MCF 10A (cell line): ENCODE results near the gene ALOX5. TPM values are rescaled to one million over a fixed set of nuclear protein-coding genes. Genes with fewer than 3 reads are reported as not detected.

Experiments used
- BruUV-seq: library from RNA; stranded (reverse); fragments of 400-500 nt; replicated peaks from 2 replicates; lab custom pipeline; 2021; lab: Mats Ljungman, UMichigan
- CTCF ChIA-PET: fragments of 300-600 bp; sonication (Branson Sonifier 250); formaldehyde crosslinking; extraction: SDS; loops from one replicate; lab custom pipeline; 2021; ENCODE audit warnings: antibody characterized with exemption, inconsistent platforms; lab: Yijun Ruan, JAX
- POLR2A ChIA-PET: fragments of 300-600, 350-650 bp; sonication (Branson Sonifier 250); formaldehyde crosslinking; extraction: SDS; loops from one replicate; lab custom pipeline; 2020; ENCODE audit warnings: antibody characterized with exemption, inconsistent platforms; lab: Yijun Ruan, JAX
- DNase-seq: peaks from one replicate; pipeline ENCODE4 v3.0.0-alpha.2; 2018; ENCODE audit not compliant: unreplicated experiment
- H3K27ac Mint-ChIP-seq: one replicate; pipeline ENCODE4 v1.8.0; 2022; ENCODE audit warnings: mild to moderate bottlenecking, low read depth, mixed read lengths; ENCODE audit not compliant: unreplicated experiment
- H3K27me3 Mint-ChIP-seq: one replicate; pipeline ENCODE4 v1.8.0; 2022; ENCODE audit warnings: mixed read lengths; ENCODE audit not compliant: insufficient read depth, unreplicated experiment
- H3K36me3 Mint-ChIP-seq: one replicate; pipeline ENCODE4 v1.8.0; 2022; ENCODE audit warnings: mild to moderate bottlenecking, moderate library complexity, mixed read lengths; ENCODE audit not compliant: insufficient read depth, unreplicated experiment
- H3K4me1 Mint-ChIP-seq: one replicate; pipeline ENCODE4 v1.8.0; 2022; ENCODE audit warnings: mixed read lengths; ENCODE audit not compliant: insufficient read depth, unreplicated experiment
- H3K4me3 Mint-ChIP-seq: one replicate; pipeline ENCODE4 v1.8.0; 2022; ENCODE audit warnings: mild to moderate bottlenecking, moderate library complexity, mixed read lengths; ENCODE audit not compliant: unreplicated experiment
- H3K9me3 Mint-ChIP-seq: one replicate; pipeline ENCODE4 v1.8.0; 2022; ENCODE audit warnings: mixed read lengths; ENCODE audit not compliant: unreplicated experiment
- CTCF ChIP-seq: fragments of 200-600 bp; IDR thresholded peaks from one replicate; pipeline ENCODE4 v1.8.0; 2022; ENCODE audit warnings: antibody characterized with exemption, mild to moderate bottlenecking; ENCODE audit not compliant: unreplicated experiment
- intact Hi-C: fragments of 100-400 bp; cut with micrococcal nuclease; formaldehyde crosslinking; loops from 2 replicates; pipeline ENCODE4 v1.14.1; 2022
- total RNA-seq: library from RNA; stranded (reverse); gene quantifications from 2 replicates; pipeline ENCODE4 v1.2.3, GENCODE V29; 2022

The ALOX5 gene
- total RNA-seq, 1 experiment from 2014 or later = not detected

GRCh38 chr10:45439365-45439764 is 65.3 kb downstream of the ALOX5 start:
- intact Hi-C loops = no loop called here
- Mint-ChIP-seq H3K36me3 (no peaks in the 10 kb centered on the region), H3K27ac (no peak overlapping the region), H3K27me3 (no peaks in the 10 kb centered on the region), H3K9me3 (no peaks in the 10 kb centered on the region), H3K4me1 (peaks cover 11% of the 10 kb centered on the region), H3K4me3 (no peak overlapping the region)
- TF ChIP-seq CTCF = no peak
- BruUV-seq = no TSS peak
- CTCF ChIA-PET = interaction anchor here (0.6 to 1.0 kb wide), 4 partner anchors 26 to 212 kb away, joined by 3 to 4 read pairs (median 3); no protein-coding TSS in a partner anchor
- no peak for DNase-seq
- POLR2A ChIA-PET = interaction anchor here (0.6 kb wide), 1 partner anchor 458 kb away, joined by 5 read pairs; no protein-coding TSS in a partner anchor

GRCh38 chr10:45439873-45440272 is 65.9 kb downstream of the ALOX5 start:
- no peak for DNase-seq
- peaks cover 11% of the 10 kb centered on the region for H3K4me1 Mint-ChIP-seq
- intact Hi-C loops = no loop called here
- BruUV-seq = no TSS peak
- CTCF ChIA-PET = interaction anchor here (0.6 to 1.0 kb wide), 6 partner anchors 25 to 507 kb away, joined by 3 to 5 read pairs (median 3); no protein-coding TSS in a partner anchor
- H3K27me3 Mint-ChIP-seq = no peaks in the 10 kb centered on the region
- no peaks in the 10 kb centered on the region for H3K9me3 Mint-ChIP-seq
- H3K4me3 Mint-ChIP-seq = no peak overlapping the region
- H3K36me3 Mint-ChIP-seq = no peaks in the 10 kb centered on the region
- no peak for TF ChIP-seq CTCF
- no peak overlapping the region for H3K27ac Mint-ChIP-seq
- POLR2A ChIA-PET = no interaction called here

DNA sequence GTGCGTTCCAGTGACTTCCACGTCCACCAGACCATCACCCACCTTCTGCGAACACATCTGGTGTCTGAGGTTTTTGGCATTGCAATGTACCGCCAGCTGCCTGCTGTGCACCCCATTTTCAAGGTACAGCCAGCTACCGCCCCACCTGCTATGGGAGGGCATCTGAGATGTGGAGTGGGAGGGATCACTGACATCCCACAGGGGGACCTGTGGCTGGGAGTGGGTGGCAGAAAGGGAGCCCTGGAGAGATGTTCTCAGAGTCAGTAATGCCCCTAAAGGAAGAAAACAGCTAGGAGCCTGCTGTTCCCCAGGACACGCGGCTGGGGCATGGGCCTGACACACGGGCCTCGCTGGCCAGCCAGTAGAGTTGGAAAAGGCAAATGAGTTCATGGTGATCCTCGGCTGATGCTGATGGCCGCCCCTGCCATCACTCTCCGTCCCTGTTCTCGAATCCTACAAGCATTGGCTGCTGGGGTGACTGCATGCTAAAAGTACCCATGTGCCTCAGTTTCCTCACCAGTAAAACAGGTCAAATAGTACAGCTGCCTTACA is 66.6 kb downstream of the ALOX5 start:
- Mint-ChIP-seq H3K36me3 (no peaks in the 10 kb centered on the region), H3K4me1 (peaks cover 11% of the 10 kb centered on the region), H3K27me3 (no peaks in the 10 kb centered on the region), H3K9me3 (no peaks in the 10 kb centered on the region), H3K4me3 (no peak overlapping the region), H3K27ac (no peak overlapping the region)
- no peak for DNase-seq
- POLR2A ChIA-PET = no interaction called here
- CTCF ChIA-PET = interaction anchor here (0.7 to 1.2 kb wide), 2 partner anchors 24 to 508 kb away, joined by 3 read pairs; no protein-coding TSS in a partner anchor
- BruUV-seq = no TSS peak
- no peak for TF ChIP-seq CTCF
- intact Hi-C loops = no loop called here

GRCh38 chr10:45441239-45442190 is 67.5 kb downstream of the ALOX5 start:
- no TSS peak for BruUV-seq
- peaks cover 11% of the 10 kb centered on the region for H3K4me1 Mint-ChIP-seq
- no peak for TF ChIP-seq CTCF
- no peak for DNase-seq
- H3K27ac Mint-ChIP-seq = no peak overlapping the region
- intact Hi-C loops = no loop called here
- no peaks in the 10 kb centered on the region for H3K36me3 Mint-ChIP-seq
- H3K4me3 Mint-ChIP-seq = no peak overlapping the region
- ChIA-PET CTCF (interaction anchor here (0.6 to 1.2 kb wide), 3 partner anchors 23 to 534 kb away, joined by 3 to 4 read pairs (median 3); no protein-coding TSS in a partner anchor), POLR2A (no interaction called here)
- no peaks in the 10 kb centered on the region for H3K9me3 Mint-ChIP-seq
- no peaks in the 10 kb centered on the region for H3K27me3 Mint-ChIP-seq
